Loucy (cell line): ENCODE results near the gene RIT2.

ENCODE experiments used
- H2AFZ ChIP-seq: fragments of 200-600 bp; sonication (generic); 2 replicates; pipeline ENCODE4 v1.6.0; 2016; ENCODE audit warnings: antibody characterized with exemption, mild to moderate bottlenecking, low read length, moderate library complexity
- H3F3A ChIP-seq: fragments of 200-600 bp; 2 replicates; pipeline ENCODE4 v1.6.0; 2016; ENCODE audit warnings: antibody characterized with exemption, low read depth, mild to moderate bottlenecking
- H3K27me3 ChIP-seq: fragments of 200-600 bp; sonication (generic); 2 replicates; pipeline ENCODE4 v1.6.1; 2014; ENCODE audit warnings: low read length, mild to moderate bottlenecking; ENCODE audit not compliant: insufficient read depth, poor library complexity, severe bottlenecking
- H3K36me3 ChIP-seq: fragments of 200-600 bp; sonication (generic); 2 replicates; pipeline ENCODE4 v1.6.1; 2016; ENCODE audit warnings: low read length; ENCODE audit not compliant: insufficient read depth
- H3K4me1 ChIP-seq: fragments of 200-600 bp; sonication (generic); 2 replicates; pipeline ENCODE4 v1.5.1; 2014; ENCODE audit warnings: low read length, mild to moderate bottlenecking; ENCODE audit not compliant: insufficient read depth, poor library complexity, severe bottlenecking
- H3K4me2 ChIP-seq: fragments of 200-600 bp; sonication (generic); 2 replicates; pipeline ENCODE4 v1.6.0; 2014; ENCODE audit warnings: antibody characterized with exemption, low read length, low read depth, mild to moderate bottlenecking; ENCODE audit not compliant: poor library complexity, severe bottlenecking
- H3K4me3 ChIP-seq: fragments of 200-600 bp; sonication (generic); 2 replicates; pipeline ENCODE4 v1.5.1; 2014; ENCODE audit warnings: low read length, mild to moderate bottlenecking, mixed read lengths; ENCODE audit not compliant: poor library complexity, severe bottlenecking
- H3K79me2 ChIP-seq: fragments of 200-600 bp; sonication (generic); 2 replicates; pipeline ENCODE4 v1.6.1; 2014; ENCODE audit warnings: low read length; ENCODE audit not compliant: insufficient read depth
- H3K9ac ChIP-seq: fragments of 200-600 bp; sonication (generic); 2 replicates; pipeline ENCODE4 v1.6.0; 2014; ENCODE audit warnings: mild to moderate bottlenecking, low read depth, low read length, moderate library complexity; ENCODE audit not compliant: poor library complexity, severe bottlenecking
- H3K9me2 ChIP-seq: fragments of 200-600 bp; sonication (generic); replicated peaks from 2 replicates; pipeline ENCODE4 v1.6.1; 2016; ENCODE audit warnings: low read depth, low read length, mixed read lengths
- H3K9me3 ChIP-seq: fragments of 200-600 bp; sonication (generic); 2 replicates; pipeline ENCODE4 v1.6.1; 2014; ENCODE audit warnings: mild to moderate bottlenecking, antibody characterized with exemption, low read length, low read depth; ENCODE audit not compliant: insufficient read depth
- H4K20me1 ChIP-seq: fragments of 200-600 bp; sonication (generic); 2 replicates; pipeline ENCODE4 v1.6.0; 2014; ENCODE audit warnings: antibody characterized with exemption, low read length, mild to moderate bottlenecking; ENCODE audit not compliant: insufficient read depth, poor library complexity, severe bottlenecking
- EZH2phosphoT487 ChIP-seq: fragments of 200-600 bp; IDR thresholded peaks from 2 replicates; pipeline ENCODE4 v1.6.1; 2018; ENCODE audit warnings: antibody characterized with exemption, mild to moderate bottlenecking, moderate library complexity, borderline replicate concordance
- TF ChIP-seq, protein P1 (sequence below): fragments of 200-600 bp; sonication (generic); conservative IDR thresholded peaks from 2 replicates; pipeline ENCODE4 v1.5.1; 2014; ENCODE audit warnings: mild to moderate bottlenecking, antibody characterized with exemption, low read length

RIT2 gene

DNA sequence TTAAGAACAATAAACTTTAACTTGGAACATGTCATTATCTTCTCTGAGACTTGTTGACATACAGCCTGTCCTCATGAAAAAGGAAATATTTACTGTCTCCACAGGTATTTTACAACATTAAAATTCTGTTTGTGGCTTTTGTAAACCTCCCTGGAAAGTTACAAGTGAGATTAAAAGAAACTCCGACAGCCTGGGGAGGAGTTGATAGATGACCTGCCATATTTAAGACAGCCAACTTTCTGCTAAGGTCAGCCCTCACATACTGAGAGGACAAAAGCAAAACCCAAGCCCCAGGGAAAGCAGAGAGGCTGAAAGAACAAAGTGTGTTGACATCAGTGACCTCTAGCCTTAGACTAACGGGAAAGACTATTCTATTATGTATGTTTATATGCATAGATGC is 350.2 kb downstream of the RIT2 start:
- TF ChIP-seq, protein P1, sequence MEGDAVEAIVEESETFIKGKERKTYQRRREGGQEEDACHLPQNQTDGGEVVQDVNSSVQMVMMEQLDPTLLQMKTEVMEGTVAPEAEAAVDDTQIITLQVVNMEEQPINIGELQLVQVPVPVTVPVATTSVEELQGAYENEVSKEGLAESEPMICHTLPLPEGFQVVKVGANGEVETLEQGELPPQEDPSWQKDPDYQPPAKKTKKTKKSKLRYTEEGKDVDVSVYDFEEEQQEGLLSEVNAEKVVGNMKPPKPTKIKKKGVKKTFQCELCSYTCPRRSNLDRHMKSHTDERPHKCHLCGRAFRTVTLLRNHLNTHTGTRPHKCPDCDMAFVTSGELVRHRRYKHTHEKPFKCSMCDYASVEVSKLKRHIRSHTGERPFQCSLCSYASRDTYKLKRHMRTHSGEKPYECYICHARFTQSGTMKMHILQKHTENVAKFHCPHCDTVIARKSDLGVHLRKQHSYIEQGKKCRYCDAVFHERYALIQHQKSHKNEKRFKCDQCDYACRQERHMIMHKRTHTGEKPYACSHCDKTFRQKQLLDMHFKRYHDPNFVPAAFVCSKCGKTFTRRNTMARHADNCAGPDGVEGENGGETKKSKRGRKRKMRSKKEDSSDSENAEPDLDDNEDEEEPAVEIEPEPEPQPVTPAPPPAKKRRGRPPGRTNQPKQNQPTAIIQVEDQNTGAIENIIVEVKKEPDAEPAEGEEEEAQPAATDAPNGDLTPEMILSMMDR = no peak
- no peak for TF ChIP-seq EZH2phosphoT487
- no peak overlapping the region for H3K4me3 ChIP-seq
- no peaks in the 10 kb centered on the region for H3K4me1 ChIP-seq
- no peaks in the 10 kb centered on the region for H4K20me1 ChIP-seq
- H3K9me2 ChIP-seq = no peaks in the 10 kb centered on the region
- no peaks in the 10 kb centered on the region for H3K27me3 ChIP-seq
- no peak overlapping the region for H3K9ac ChIP-seq
- H3K79me2 ChIP-seq = no peaks in the 10 kb centered on the region
- no peaks in the 10 kb centered on the region for H3F3A ChIP-seq
- H3K4me2 ChIP-seq = no peak overlapping the region
- H3K9me3 ChIP-seq = no peaks in the 10 kb centered on the region
- no peak overlapping the region for H2AFZ ChIP-seq
- H3K36me3 ChIP-seq = no peaks in the 10 kb centered on the region

DNA sequence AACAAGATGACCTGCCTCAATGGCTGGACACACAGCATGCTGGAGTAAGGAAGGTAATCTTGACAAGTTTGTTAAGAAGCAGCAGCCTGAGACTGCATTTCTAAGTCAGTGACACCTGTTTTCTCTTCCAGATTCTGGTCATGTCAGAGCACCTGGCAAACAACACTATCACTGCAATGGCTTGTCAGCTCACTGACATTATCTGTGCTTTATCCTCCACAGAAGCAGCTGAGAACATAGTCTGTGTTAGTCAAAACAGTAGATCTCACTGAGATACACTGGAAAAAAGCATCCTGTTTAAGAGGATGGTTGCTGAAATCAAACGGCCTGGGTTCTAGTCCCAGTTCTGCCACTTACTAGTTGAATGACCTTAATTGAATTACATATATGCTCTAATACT is 355.2 kb downstream of the RIT2 start:
- no peaks in the 10 kb centered on the region for H4K20me1 ChIP-seq
- H3K36me3 ChIP-seq = no peaks in the 10 kb centered on the region
- no peak for TF ChIP-seq EZH2phosphoT487
- TF ChIP-seq, protein P1 = no peak
- no peaks in the 10 kb centered on the region for H3K79me2 ChIP-seq
- no peaks in the 10 kb centered on the region for H3K4me1 ChIP-seq
- H3K9me2 ChIP-seq = no peaks in the 10 kb centered on the region
- H3F3A ChIP-seq = no peaks in the 10 kb centered on the region
- no peak overlapping the region for H3K9ac ChIP-seq
- H2AFZ ChIP-seq = no peak overlapping the region
- H3K4me3 ChIP-seq = no peak overlapping the region
- no peak overlapping the region for H3K4me2 ChIP-seq
- H3K27me3 ChIP-seq = no peaks in the 10 kb centered on the region
- no peaks in the 10 kb centered on the region for H3K9me3 ChIP-seq

DNA sequence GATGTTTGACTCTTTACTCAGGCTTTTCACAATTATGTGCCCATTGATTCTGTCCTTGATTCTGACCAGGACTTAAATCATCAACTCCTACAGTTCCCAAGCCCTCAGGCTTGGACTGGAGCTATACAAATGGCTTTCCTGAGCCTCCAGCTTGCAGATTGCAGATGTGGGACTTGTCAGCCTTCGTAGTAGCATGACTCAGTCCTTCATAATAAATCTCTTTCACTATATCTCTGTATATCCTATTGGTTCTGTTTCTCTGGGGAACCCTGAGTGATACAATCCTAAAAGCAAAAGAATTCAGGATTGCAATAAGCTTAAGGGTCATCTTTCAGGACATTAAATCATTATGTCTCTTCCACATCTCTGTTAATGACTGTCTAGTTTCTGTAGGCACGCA is 356.6 kb downstream of the RIT2 start:
- no peak for TF ChIP-seq EZH2phosphoT487
- TF ChIP-seq, protein P1 = no peak
- Histone ChIP-seq H3K9me2 (no peaks in the 10 kb centered on the region), H3K4me1 (no peaks in the 10 kb centered on the region), H3K27me3 (no peaks in the 10 kb centered on the region), H3K4me3 (no peak overlapping the region), H3K36me3 (no peaks in the 10 kb centered on the region), H2AFZ (no peak overlapping the region), H4K20me1 (no peaks in the 10 kb centered on the region), H3K79me2 (no peaks in the 10 kb centered on the region), H3K9me3 (no peaks in the 10 kb centered on the region), H3K4me2 (no peak overlapping the region), H3F3A (no peaks in the 10 kb centered on the region), H3K9ac (no peak overlapping the region)
